Measurements from ENCODE around the gene PTPRN.
A peak's percentile ranks its signal among the peaks of the same experiment; 100 is the strongest.

PTPRN gene

GRCh38 chr2:219309278-219309677 lies at the start of gene PTPRN:
Gene PTPRN (minus strand): TSS chr2:219309401. CDS start chr2:219309332, 69 bp downstream.
- H3K27ac ChIP-seq (ENCODE audit: low read depth, low read length): no peak within 1 kb of the TSS
- no peaks in the 10 kb centered on the region for H3K4me1 ChIP-seq (ENCODE audit: control insufficient read depth in 1 of 2, insufficient read depth in 2 of 2, low read length in 2 of 2)
- H3K4me3 ChIP-seq (ENCODE audit: low read depth in 1 of 2, low read length in 2 of 2): no peak within 1 kb of the TSS
- H3K27me3 ChIP-seq (ENCODE audit: control insufficient read depth in 1 of 2, insufficient read depth in 2 of 2, low read length in 2 of 2): peaks cover 13 to 20% of the 10 kb centered on the region in 2 donors
- no peaks in the 10 kb centered on the region for H3K9me3 ChIP-seq (ENCODE audit: control insufficient read depth in 1 of 2, low read length in 2 of 2)
- no peaks in the 10 kb centered on the region for H3K36me3 ChIP-seq (ENCODE audit: control insufficient read depth in 1 of 2, insufficient read depth in 2 of 2, low read length in 2 of 2)
- H3K9ac ChIP-seq (ENCODE audit: low read depth in 1 of 2, low read length in 2 of 2): no peak within 1 kb of the TSS

DNA sequence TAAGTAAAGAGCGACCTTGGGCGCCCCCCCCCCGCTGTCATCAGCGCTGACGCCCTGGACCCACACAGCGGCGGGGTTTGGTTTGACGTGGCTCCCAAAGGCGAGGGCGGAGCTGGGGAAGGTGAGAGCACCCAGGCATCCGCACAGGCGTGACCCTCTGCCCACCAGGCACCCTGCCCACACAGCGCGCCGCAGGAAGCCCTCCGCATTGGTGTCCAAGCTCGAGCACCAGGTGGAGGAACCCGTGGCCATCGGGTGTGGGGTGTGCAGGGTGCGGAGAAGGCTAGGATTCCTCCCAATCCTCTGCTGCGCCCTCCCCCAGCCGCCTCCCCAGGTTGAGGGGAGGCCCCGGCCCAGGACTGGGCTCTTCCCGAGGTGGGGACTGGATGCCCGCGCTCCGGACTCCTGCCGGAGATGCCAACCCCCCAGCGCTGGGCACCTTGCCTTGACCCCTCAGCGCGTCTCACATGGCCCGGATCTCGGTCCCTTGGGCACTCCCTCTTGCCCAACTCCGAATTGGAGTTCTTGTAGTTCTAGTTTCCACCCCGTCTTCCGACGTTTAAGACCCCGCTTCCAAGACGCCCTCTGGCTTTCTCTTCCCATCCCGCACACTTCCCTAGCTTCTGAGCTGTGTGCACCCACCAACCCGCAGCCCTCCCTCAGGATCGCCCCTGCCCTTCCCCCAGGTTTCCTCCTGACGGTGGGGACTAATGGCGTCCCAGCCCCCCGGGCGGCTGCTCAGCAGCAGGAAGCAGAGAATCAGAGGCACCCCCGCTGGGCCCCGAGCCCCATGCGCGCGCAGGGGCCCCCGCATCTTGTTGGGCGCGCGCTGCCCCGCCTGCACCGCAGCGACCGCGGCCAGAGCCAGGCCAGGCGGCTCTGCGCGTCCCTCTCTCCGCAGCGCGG lies 49.2 kb upstream of the PTPRN start:
- H3K4me1 ChIP-seq (ENCODE audit: control insufficient read depth in 1 of 2, insufficient read depth in 2 of 2, low read length in 2 of 2): peaks cover 0 to 7% of the 10 kb centered on the region in 2 donors
- H3K27me3 ChIP-seq (ENCODE audit: control insufficient read depth in 1 of 2, insufficient read depth in 2 of 2, low read length in 2 of 2): peaks cover 21 to 24% of the 10 kb centered on the region in 2 donors
- peak overlapping the region in 1 of 2 donors; percentile 16 for H3K4me3 ChIP-seq (ENCODE audit: low read depth in 1 of 2, low read length in 2 of 2)
- no peaks in the 10 kb centered on the region for H3K9me3 ChIP-seq (ENCODE audit: control insufficient read depth in 1 of 2, low read length in 2 of 2)
- no peak overlapping the region for H3K9ac ChIP-seq (ENCODE audit: low read depth in 1 of 2, low read length in 2 of 2)
- no peak overlapping the region for H3K27ac ChIP-seq (ENCODE audit: low read depth, low read length)
- H3K36me3 ChIP-seq (ENCODE audit: control insufficient read depth in 1 of 2, insufficient read depth in 2 of 2, low read length in 2 of 2): no peaks in the 10 kb centered on the region

DNA sequence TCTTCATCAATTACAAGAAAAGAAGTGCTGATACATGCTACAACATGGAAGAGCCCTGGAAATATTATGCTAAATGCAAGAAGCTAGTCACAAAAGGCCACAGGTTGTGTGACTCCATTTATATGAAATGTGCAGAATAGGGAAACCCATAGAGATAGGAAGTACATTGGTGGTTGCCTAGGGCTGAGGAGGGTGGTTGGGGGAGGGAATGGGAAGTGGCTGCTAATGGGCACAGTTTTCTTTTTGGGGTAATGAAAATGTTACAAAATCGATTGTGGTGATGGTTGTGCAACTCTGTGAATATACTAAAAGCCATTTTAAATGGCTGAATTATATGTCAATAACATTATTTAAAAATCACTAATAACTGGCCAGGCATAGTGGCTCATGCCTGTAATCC lies 47.6 kb upstream of the PTPRN start:
- H3K9me3 ChIP-seq (ENCODE audit: control insufficient read depth in 1 of 2, low read length in 2 of 2): no peaks in the 10 kb centered on the region
- no peaks in the 10 kb centered on the region for H3K36me3 ChIP-seq (ENCODE audit: control insufficient read depth in 1 of 2, insufficient read depth in 2 of 2, low read length in 2 of 2)
- H3K27me3 ChIP-seq (ENCODE audit: control insufficient read depth in 1 of 2, insufficient read depth in 2 of 2, low read length in 2 of 2): peaks cover 21 to 25% of the 10 kb centered on the region in 2 donors
- no peak overlapping the region for H3K27ac ChIP-seq (ENCODE audit: low read depth, low read length)
- H3K4me1 ChIP-seq (ENCODE audit: control insufficient read depth in 1 of 2, insufficient read depth in 2 of 2, low read length in 2 of 2): peaks cover 0 to 7% of the 10 kb centered on the region in 2 donors
- no peak overlapping the region for H3K9ac ChIP-seq (ENCODE audit: low read depth in 1 of 2, low read length in 2 of 2)
- no peak overlapping the region for H3K4me3 ChIP-seq (ENCODE audit: low read depth in 1 of 2, low read length in 2 of 2)

DNA sequence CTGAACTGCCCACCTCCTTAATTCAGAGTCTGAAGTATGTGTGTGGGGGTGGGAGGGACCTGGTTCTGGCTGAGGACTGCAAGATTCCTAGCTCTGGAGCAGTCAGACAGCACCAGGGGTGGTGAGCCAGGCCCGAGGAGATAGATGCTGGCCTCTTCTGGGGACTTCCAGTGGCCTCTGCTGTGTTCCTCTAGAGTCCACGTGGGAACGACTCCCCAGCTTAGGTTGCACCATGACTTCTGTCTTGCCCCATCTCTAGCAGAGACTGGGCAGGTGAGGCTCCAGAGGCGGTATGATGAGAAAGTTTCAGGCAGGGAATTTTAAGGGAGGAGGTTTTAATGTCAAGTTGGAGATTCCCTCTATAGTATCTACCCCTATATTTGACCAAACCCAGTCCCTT lies 45.4 kb upstream of the PTPRN start:
- Histone ChIP-seq H3K27me3 (ENCODE audit: control insufficient read depth in 1 of 2, insufficient read depth in 2 of 2, low read length in 2 of 2) (peaks cover 21 to 25% of the 10 kb centered on the region in 2 donors), H3K4me1 (ENCODE audit: control insufficient read depth in 1 of 2, insufficient read depth in 2 of 2, low read length in 2 of 2) (peaks cover 0 to 7% of the 10 kb centered on the region in 2 donors)

GRCh38 chr2:219353129-219353528 lies 43.9 kb upstream of the PTPRN start:
- Histone ChIP-seq H3K27ac (ENCODE audit: low read depth, low read length) (no peak overlapping the region), H3K4me1 (ENCODE audit: control insufficient read depth in 1 of 2, insufficient read depth in 2 of 2, low read length in 2 of 2) (peaks cover 0 to 2% of the 10 kb centered on the region in 2 donors), H3K36me3 (ENCODE audit: control insufficient read depth in 1 of 2, insufficient read depth in 2 of 2, low read length in 2 of 2) (no peaks in the 10 kb centered on the region), H3K9me3 (ENCODE audit: control insufficient read depth in 1 of 2, low read length in 2 of 2) (no peaks in the 10 kb centered on the region), H3K27me3 (ENCODE audit: control insufficient read depth in 1 of 2, insufficient read depth in 2 of 2, low read length in 2 of 2) (peaks cover 12 to 15% of the 10 kb centered on the region in 2 donors), H3K9ac (ENCODE audit: low read depth in 1 of 2, low read length in 2 of 2) (no peak overlapping the region), H3K4me3 (ENCODE audit: low read depth in 1 of 2, low read length in 2 of 2) (no peak overlapping the region)

More for the DNA sequence above, 45.4 kb upstream of the PTPRN start:
- Histone ChIP-seq H3K4me3 (ENCODE audit: low read depth in 1 of 2, low read length in 2 of 2) (no peak overlapping the region), H3K27ac (ENCODE audit: low read depth, low read length) (no peak overlapping the region), H3K36me3 (ENCODE audit: control insufficient read depth in 1 of 2, insufficient read depth in 2 of 2, low read length in 2 of 2) (no peaks in the 10 kb centered on the region), H3K9me3 (ENCODE audit: control insufficient read depth in 1 of 2, low read length in 2 of 2) (no peaks in the 10 kb centered on the region), H3K9ac (ENCODE audit: low read depth in 1 of 2, low read length in 2 of 2) (no peak overlapping the region)

- no peaks in the 10 kb centered on the region for H3K36me3 ChIP-seq (ENCODE audit: control insufficient read depth in 1 of 2, insufficient read depth in 2 of 2, low read length in 2 of 2)
- peaks cover 9 to 13% of the 10 kb centered on the region in 2 donors for H3K27me3 ChIP-seq (ENCODE audit: control insufficient read depth in 1 of 2, insufficient read depth in 2 of 2, low read length in 2 of 2)
- no peaks in the 10 kb centered on the region for H3K9me3 ChIP-seq (ENCODE audit: control insufficient read depth in 1 of 2, low read length in 2 of 2)
- H3K27ac ChIP-seq (ENCODE audit: low read depth, low read length): no peak overlapping the region
- no peaks in the 10 kb centered on the region for H3K4me1 ChIP-seq (ENCODE audit: control insufficient read depth in 1 of 2, insufficient read depth in 2 of 2, low read length in 2 of 2)
- no peak overlapping the region for H3K9ac ChIP-seq (ENCODE audit: low read depth in 1 of 2, low read length in 2 of 2)
- no peak overlapping the region for H3K4me3 ChIP-seq (ENCODE audit: low read depth in 1 of 2, low read length in 2 of 2)
Measured at GRCh38 chr2:219352448-219353023, 43.3 kb upstream of the PTPRN start.

DNA sequence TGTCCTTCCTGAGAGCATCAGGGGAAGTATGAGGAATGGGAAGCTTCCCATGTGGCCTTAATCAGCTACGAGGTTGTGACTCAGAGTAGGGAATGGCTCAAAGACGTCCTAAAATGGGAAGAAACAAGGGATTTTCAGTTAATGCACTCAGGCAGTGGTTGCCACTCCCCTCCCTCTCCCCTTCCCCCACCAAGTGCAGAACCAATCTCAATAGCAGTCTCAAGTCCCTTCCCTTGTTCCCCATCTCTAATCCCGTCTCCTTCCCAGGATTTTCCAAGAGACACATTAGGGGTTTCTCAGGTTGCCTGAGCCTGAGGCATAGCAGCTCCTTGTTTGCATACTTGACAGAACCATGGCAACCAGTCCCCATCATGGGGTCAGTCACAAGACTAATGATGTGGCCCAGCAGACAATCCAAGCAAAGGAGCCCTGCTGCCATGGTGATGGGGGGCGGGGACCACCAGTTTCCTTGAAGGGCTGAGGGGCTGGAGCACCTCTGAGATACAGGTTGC lies 41.6 kb upstream of the PTPRN start:
- Histone ChIP-seq H3K4me3 (ENCODE audit: low read depth in 1 of 2, low read length in 2 of 2) (no peak overlapping the region), H3K9ac (ENCODE audit: low read depth in 1 of 2, low read length in 2 of 2) (no peak overlapping the region), H3K27me3 (ENCODE audit: control insufficient read depth in 1 of 2, insufficient read depth in 2 of 2, low read length in 2 of 2) (peaks cover 3 to 13% of the 10 kb centered on the region in 2 donors), H3K27ac (ENCODE audit: low read depth, low read length) (no peak overlapping the region), H3K36me3 (ENCODE audit: control insufficient read depth in 1 of 2, insufficient read depth in 2 of 2, low read length in 2 of 2) (no peaks in the 10 kb centered on the region), H3K4me1 (ENCODE audit: control insufficient read depth in 1 of 2, insufficient read depth in 2 of 2, low read length in 2 of 2) (no peaks in the 10 kb centered on the region), H3K9me3 (ENCODE audit: control insufficient read depth in 1 of 2, low read length in 2 of 2) (no peaks in the 10 kb centered on the region)

- Histone ChIP-seq H3K9ac (ENCODE audit: low read depth in 1 of 2, low read length in 2 of 2) (no peak overlapping the region), H3K27me3 (ENCODE audit: control insufficient read depth in 1 of 2, insufficient read depth in 2 of 2, low read length in 2 of 2) (peaks cover 3 to 10% of the 10 kb centered on the region in 2 donors), H3K4me1 (ENCODE audit: control insufficient read depth in 1 of 2, insufficient read depth in 2 of 2, low read length in 2 of 2) (no peaks in the 10 kb centered on the region), H3K36me3 (ENCODE audit: control insufficient read depth in 1 of 2, insufficient read depth in 2 of 2, low read length in 2 of 2) (no peaks in the 10 kb centered on the region), H3K9me3 (ENCODE audit: control insufficient read depth in 1 of 2, low read length in 2 of 2) (no peaks in the 10 kb centered on the region), H3K4me3 (ENCODE audit: low read depth in 1 of 2, low read length in 2 of 2) (no peak overlapping the region), H3K27ac (ENCODE audit: low read depth, low read length) (no peak overlapping the region)
Measured at GRCh38 chr2:219350215-219350614, 41.0 kb upstream of the PTPRN start.

- no peak overlapping the region for H3K9ac ChIP-seq (ENCODE audit: low read depth in 1 of 2, low read length in 2 of 2)
- H3K36me3 ChIP-seq (ENCODE audit: control insufficient read depth in 1 of 2, insufficient read depth in 2 of 2, low read length in 2 of 2): no peaks in the 10 kb centered on the region
- H3K27me3 ChIP-seq (ENCODE audit: control insufficient read depth in 1 of 2, insufficient read depth in 2 of 2, low read length in 2 of 2): peaks cover 0 to 7% of the 10 kb centered on the region in 2 donors
- no peak overlapping the region for H3K4me3 ChIP-seq (ENCODE audit: low read depth in 1 of 2, low read length in 2 of 2)
- no peak overlapping the region for H3K27ac ChIP-seq (ENCODE audit: low read depth, low read length)
- no peaks in the 10 kb centered on the region for H3K9me3 ChIP-seq (ENCODE audit: control insufficient read depth in 1 of 2, low read length in 2 of 2)
- no peaks in the 10 kb centered on the region for H3K4me1 ChIP-seq (ENCODE audit: control insufficient read depth in 1 of 2, insufficient read depth in 2 of 2, low read length in 2 of 2)
Measured at GRCh38 chr2:219344751-219345430, 35.7 kb upstream of the PTPRN start.

DNA sequence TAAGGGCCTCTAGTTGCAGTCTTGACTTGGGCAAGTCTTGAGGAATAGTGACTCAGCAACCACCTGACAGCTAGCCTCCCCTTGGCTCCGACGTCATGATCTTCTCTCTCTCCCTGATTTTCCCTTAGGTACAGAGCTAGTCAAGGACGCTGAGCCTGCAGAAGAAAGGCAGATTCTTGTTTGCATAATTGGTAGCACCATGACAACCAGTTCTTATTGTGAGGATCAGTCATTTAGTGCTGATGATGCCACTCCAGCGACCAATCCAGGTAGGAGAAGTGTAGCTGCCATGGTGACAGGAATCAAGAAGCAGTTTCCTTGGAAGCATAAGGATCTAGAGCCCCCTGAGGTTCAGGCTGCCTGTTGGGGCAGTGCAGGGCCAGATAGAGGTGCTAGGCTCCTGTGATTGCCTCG lies 26.2 kb upstream of the PTPRN start:
- no peak overlapping the region for H3K9ac ChIP-seq (ENCODE audit: low read depth in 1 of 2, low read length in 2 of 2)
- H3K36me3 ChIP-seq (ENCODE audit: control insufficient read depth in 1 of 2, insufficient read depth in 2 of 2, low read length in 2 of 2): no peaks in the 10 kb centered on the region
- peaks cover 13 to 28% of the 10 kb centered on the region in 2 donors for H3K27me3 ChIP-seq (ENCODE audit: control insufficient read depth in 1 of 2, insufficient read depth in 2 of 2, low read length in 2 of 2)
- no peak overlapping the region for H3K4me3 ChIP-seq (ENCODE audit: low read depth in 1 of 2, low read length in 2 of 2)
- no peak overlapping the region for H3K27ac ChIP-seq (ENCODE audit: low read depth, low read length)
- H3K4me1 ChIP-seq (ENCODE audit: control insufficient read depth in 1 of 2, insufficient read depth in 2 of 2, low read length in 2 of 2): no peaks in the 10 kb centered on the region
- no peaks in the 10 kb centered on the region for H3K9me3 ChIP-seq (ENCODE audit: control insufficient read depth in 1 of 2, low read length in 2 of 2)
